Astrocyte (in vitro differentiated cells and primary cell): ENCODE measurements around the gene CREM. TPM values are rescaled to one million over a fixed set of nuclear protein-coding genes. Genes with fewer than 3 reads are reported as not detected.

ENCODE experiments used
- DNase-seq: peaks from one replicate; pipeline ENCODE4 v3.0.0-alpha.2; 2010; ENCODE audit warnings: low read depth
- FAIRE-seq: peaks from 2 replicates; lab custom pipeline; 2011; peaks lifted over from hg19 to GRCh38; lab: Jason Lieb, UNC
- H2AFZ ChIP-seq: 2 replicates; pipeline ENCODE4 v1.6.0; 2012; ENCODE audit warnings: low read depth, low read length, inconsistent platforms
- H3K27ac ChIP-seq: 2 replicates; pipeline ENCODE4 v1.5.1; 2011; ENCODE audit warnings: low read depth, low read length, inconsistent platforms
- H3K27me3 ChIP-seq: 2 replicates; pipeline ENCODE4 v1.6.0; 2011; ENCODE audit warnings: low read length, inconsistent platforms; ENCODE audit not compliant: insufficient read depth
- H3K36me3 ChIP-seq: 2 replicates; pipeline ENCODE4 v1.5.1; 2011; ENCODE audit warnings: low read length, inconsistent platforms; ENCODE audit not compliant: insufficient read depth
- H3K4me1 ChIP-seq: 2 replicates; pipeline ENCODE4 v1.5.1; 2011; ENCODE audit warnings: low read length, inconsistent platforms; ENCODE audit not compliant: insufficient read depth
- H3K4me2 ChIP-seq: 2 replicates; pipeline ENCODE4 v1.6.0; 2012; ENCODE audit warnings: low read length, inconsistent platforms
- H3K4me3 ChIP-seq: 2 replicates; pipeline ENCODE4 v1.5.1; 2011; ENCODE audit warnings: low read depth, mild to moderate bottlenecking, low read length, inconsistent platforms; ENCODE audit not compliant: insufficient read depth
- H3K79me2 ChIP-seq: 2 replicates; pipeline ENCODE4 v1.6.0; 2012; ENCODE audit warnings: mild to moderate bottlenecking, low read length, inconsistent platforms; ENCODE audit not compliant: insufficient read depth
- H3K9ac ChIP-seq: 2 replicates; pipeline ENCODE4 v1.6.0; 2012; ENCODE audit warnings: mild to moderate bottlenecking, low read length, inconsistent platforms
- H3K9me3 ChIP-seq: 2 replicates; pipeline ENCODE4 v1.5.1; 2012; ENCODE audit warnings: low read depth, mild to moderate bottlenecking, low read length, inconsistent platforms; ENCODE audit not compliant: insufficient read depth
- H4K20me1 ChIP-seq: 2 replicates; pipeline ENCODE4 v1.6.0; 2012; ENCODE audit warnings: low read length, inconsistent platforms; ENCODE audit not compliant: insufficient read depth
- H3K27ac Mint-ChIP-seq: one replicate; pipeline ENCODE4 v1.8.0; 2021; ENCODE audit warnings: mild to moderate bottlenecking, mixed read lengths; ENCODE audit not compliant: unreplicated experiment
- H3K27me3 Mint-ChIP-seq: one replicate; pipeline ENCODE4 v1.8.0; 2021; ENCODE audit warnings: low read depth, mixed read lengths; ENCODE audit not compliant: unreplicated experiment
- H3K36me3 Mint-ChIP-seq: one replicate; pipeline ENCODE4 v1.8.0; 2021; ENCODE audit warnings: low read depth, mixed read lengths; ENCODE audit not compliant: unreplicated experiment
- H3K4me1 Mint-ChIP-seq: one replicate; pipeline ENCODE4 v1.8.0; 2021; ENCODE audit warnings: low read depth, mixed read lengths; ENCODE audit not compliant: unreplicated experiment
- H3K4me3 Mint-ChIP-seq: one replicate; pipeline ENCODE4 v1.8.0; 2021; ENCODE audit warnings: mild to moderate bottlenecking, moderate library complexity, mixed read lengths; ENCODE audit not compliant: unreplicated experiment
- H3K9me3 Mint-ChIP-seq: one replicate; pipeline ENCODE4 v1.8.0; 2021; ENCODE audit warnings: mild to moderate bottlenecking, mixed read lengths; ENCODE audit not compliant: unreplicated experiment
- EZH2 ChIP-seq: IDR thresholded peaks from 2 replicates; pipeline ENCODE4 v1.6.1; 2012; ENCODE audit warnings: mild to moderate bottlenecking, low read length, inconsistent platforms; ENCODE audit not compliant: insufficient read depth
- total RNA-seq: library from RNA; stranded (reverse); gene quantifications from 2 replicates; pipeline ENCODE4 v1.2.1, GENCODE V29; 2021
- TF ChIP-seq, protein P1 (sequence below): IDR thresholded peaks from 2 replicates; pipeline ENCODE4 v1.5.1; 2011; ENCODE audit warnings: low read depth, mild to moderate bottlenecking, inconsistent platforms, low read length, moderate library complexity; ENCODE audit not compliant: insufficient read depth

CREM gene
- total RNA-seq, 1 donor from 2014 or later: 38.3 TPM

DNA sequence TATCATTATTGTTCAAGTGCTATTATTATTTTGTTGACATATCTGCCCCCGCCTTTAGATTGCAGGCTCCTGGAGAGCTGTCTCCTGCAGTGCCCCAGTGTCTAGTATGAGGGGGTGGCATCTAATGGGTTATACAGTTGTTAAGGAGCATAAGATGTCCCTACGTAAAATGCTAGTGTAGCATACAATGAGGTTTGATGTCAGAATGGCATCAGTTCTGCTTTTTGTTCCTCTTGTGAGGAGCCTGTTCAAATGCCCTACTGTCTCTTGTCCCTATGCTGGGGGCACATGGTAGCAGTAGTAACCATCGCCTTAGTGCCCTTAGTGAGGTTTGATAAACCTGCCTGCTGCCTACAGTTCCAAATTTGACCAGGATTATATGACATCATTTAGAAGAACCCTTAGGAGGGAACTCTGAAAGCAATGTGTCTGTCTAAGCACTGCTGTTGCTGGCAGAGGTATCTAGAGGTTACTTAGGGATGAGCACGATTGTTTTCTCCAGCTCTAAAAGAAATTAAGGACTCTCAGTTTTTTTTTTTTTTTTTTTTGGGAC lies 9.7 kb downstream of the CREM start:
- H2AFZ ChIP-seq: no peak overlapping the region
- H4K20me1 ChIP-seq: peaks cover 6% of the 10 kb centered on the region
- DNase-seq (no peak), FAIRE-seq (no peak)
- no peak overlapping the region for H3K4me3 Mint-ChIP-seq
- no peak overlapping the region for H3K27ac ChIP-seq
- H3K9ac ChIP-seq: no peak overlapping the region
- peak overlapping the region; percentile 23 for H3K4me2 ChIP-seq
- no peaks in the 10 kb centered on the region for H3K36me3 Mint-ChIP-seq
- H3K27me3 Mint-ChIP-seq: no peaks in the 10 kb centered on the region
- TF ChIP-seq EZH2: no peak
- TF ChIP-seq, protein P1, sequence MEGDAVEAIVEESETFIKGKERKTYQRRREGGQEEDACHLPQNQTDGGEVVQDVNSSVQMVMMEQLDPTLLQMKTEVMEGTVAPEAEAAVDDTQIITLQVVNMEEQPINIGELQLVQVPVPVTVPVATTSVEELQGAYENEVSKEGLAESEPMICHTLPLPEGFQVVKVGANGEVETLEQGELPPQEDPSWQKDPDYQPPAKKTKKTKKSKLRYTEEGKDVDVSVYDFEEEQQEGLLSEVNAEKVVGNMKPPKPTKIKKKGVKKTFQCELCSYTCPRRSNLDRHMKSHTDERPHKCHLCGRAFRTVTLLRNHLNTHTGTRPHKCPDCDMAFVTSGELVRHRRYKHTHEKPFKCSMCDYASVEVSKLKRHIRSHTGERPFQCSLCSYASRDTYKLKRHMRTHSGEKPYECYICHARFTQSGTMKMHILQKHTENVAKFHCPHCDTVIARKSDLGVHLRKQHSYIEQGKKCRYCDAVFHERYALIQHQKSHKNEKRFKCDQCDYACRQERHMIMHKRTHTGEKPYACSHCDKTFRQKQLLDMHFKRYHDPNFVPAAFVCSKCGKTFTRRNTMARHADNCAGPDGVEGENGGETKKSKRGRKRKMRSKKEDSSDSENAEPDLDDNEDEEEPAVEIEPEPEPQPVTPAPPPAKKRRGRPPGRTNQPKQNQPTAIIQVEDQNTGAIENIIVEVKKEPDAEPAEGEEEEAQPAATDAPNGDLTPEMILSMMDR: no peak
- H3K36me3 ChIP-seq: no peaks in the 10 kb centered on the region
- H3K9me3 Mint-ChIP-seq: no peaks in the 10 kb centered on the region
- H3K27ac Mint-ChIP-seq: no peak overlapping the region
- H3K27me3 ChIP-seq: no peaks in the 10 kb centered on the region
- H3K4me3 ChIP-seq: no peak overlapping the region
- H3K4me1 Mint-ChIP-seq: peaks cover 6% of the 10 kb centered on the region
- peaks cover 28% of the 10 kb centered on the region for H3K79me2 ChIP-seq
- H3K4me1 ChIP-seq: peaks cover 7% of the 10 kb centered on the region
- H3K9me3 ChIP-seq: no peaks in the 10 kb centered on the region

DNA sequence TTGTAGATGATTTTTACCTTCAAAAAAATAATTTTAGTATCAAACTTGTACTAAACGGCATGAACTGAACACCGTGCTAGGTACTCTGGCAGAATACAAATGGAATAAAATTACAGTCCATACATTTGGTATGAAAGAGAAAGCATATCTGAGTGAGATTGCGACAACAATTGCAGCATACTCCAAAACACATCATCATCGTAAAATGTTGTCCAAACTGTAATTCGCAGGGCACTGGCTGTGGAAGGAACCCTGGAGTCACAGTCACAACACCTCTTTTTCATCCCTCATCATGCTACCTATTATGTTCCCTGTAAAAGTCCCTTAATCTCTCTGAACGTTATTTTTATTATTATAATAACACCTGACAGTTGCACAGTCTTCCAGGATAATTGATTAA lies 13.5 kb downstream of the CREM start:
- H3K27me3 Mint-ChIP-seq: no peaks in the 10 kb centered on the region
- H3K4me3 ChIP-seq: no peak overlapping the region
- no peak overlapping the region for H3K4me3 Mint-ChIP-seq
- no peak overlapping the region for H2AFZ ChIP-seq
- no peaks in the 10 kb centered on the region for H3K36me3 ChIP-seq
- peaks cover 6% of the 10 kb centered on the region for H3K4me1 Mint-ChIP-seq
- H3K36me3 Mint-ChIP-seq: no peaks in the 10 kb centered on the region
- FAIRE-seq (no peak), DNase-seq (no peak)
- no peaks in the 10 kb centered on the region for H3K9me3 ChIP-seq
- peaks cover 24% of the 10 kb centered on the region for H4K20me1 ChIP-seq
- H3K4me1 ChIP-seq: peaks cover 7% of the 10 kb centered on the region
- H3K27me3 ChIP-seq: no peaks in the 10 kb centered on the region
- TF ChIP-seq EZH2: no peak
- no peak overlapping the region for H3K27ac Mint-ChIP-seq
- no peaks in the 10 kb centered on the region for H3K9me3 Mint-ChIP-seq
- no peak overlapping the region for H3K4me2 ChIP-seq
- no peak overlapping the region for H3K9ac ChIP-seq
- H3K79me2 ChIP-seq: peaks cover 24% of the 10 kb centered on the region
- no peak overlapping the region for H3K27ac ChIP-seq

DNA sequence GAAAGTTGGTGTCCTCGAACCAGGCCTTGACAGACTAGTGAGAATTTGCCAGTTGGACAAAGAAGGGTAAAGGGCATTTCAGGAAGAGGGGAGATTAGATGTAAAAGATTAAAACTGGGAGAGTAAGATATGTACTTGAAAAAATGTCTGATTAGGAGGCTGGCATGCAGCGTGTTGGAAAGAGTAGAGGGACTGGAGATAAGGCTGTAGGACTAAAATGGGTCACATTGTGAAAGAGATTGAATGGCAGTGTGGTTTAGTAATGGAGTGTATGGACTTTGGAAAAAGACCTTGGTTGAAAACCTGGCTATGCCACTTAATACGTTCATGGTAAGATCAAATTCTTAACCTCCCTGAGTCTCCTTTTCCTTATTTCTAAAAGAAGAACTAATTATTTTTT lies 14.1 kb downstream of the CREM start:
- peaks cover 4% of the 10 kb centered on the region for H3K4me1 Mint-ChIP-seq
- H4K20me1 ChIP-seq: peaks cover 24% of the 10 kb centered on the region
- DNase-seq: no peak
- H3K4me3 Mint-ChIP-seq: no peak overlapping the region
- FAIRE-seq: no peak
- H3K36me3 Mint-ChIP-seq: no peaks in the 10 kb centered on the region
- H3K9me3 ChIP-seq: no peaks in the 10 kb centered on the region
- no peak overlapping the region for H3K9ac ChIP-seq
- no peak overlapping the region for H2AFZ ChIP-seq
- no peak overlapping the region for H3K4me2 ChIP-seq
- peaks cover 24% of the 10 kb centered on the region for H3K79me2 ChIP-seq
- peaks cover 7% of the 10 kb centered on the region for H3K4me1 ChIP-seq
- H3K27ac Mint-ChIP-seq: no peak overlapping the region
- H3K36me3 ChIP-seq: no peaks in the 10 kb centered on the region
- H3K4me3 ChIP-seq: no peak overlapping the region
- H3K27me3 Mint-ChIP-seq: no peaks in the 10 kb centered on the region
- H3K27ac ChIP-seq: no peak overlapping the region
- H3K9me3 Mint-ChIP-seq: no peaks in the 10 kb centered on the region
- no peaks in the 10 kb centered on the region for H3K27me3 ChIP-seq
- no peak for TF ChIP-seq EZH2
- TF ChIP-seq, protein P1: no peak
